ENCODE results near the gene SLC10A7. TPM values are rescaled to one million over a fixed set of nuclear protein-coding genes. Genes with fewer than 3 reads are reported as not detected.

The SLC10A7 gene
- total and polyA plus RNA-seq, 2 of the 8 experiments (the other 6 are each of a cell fraction or from before 2014, with no cell fraction given): 2.5 to 2.9 TPM

DNA sequence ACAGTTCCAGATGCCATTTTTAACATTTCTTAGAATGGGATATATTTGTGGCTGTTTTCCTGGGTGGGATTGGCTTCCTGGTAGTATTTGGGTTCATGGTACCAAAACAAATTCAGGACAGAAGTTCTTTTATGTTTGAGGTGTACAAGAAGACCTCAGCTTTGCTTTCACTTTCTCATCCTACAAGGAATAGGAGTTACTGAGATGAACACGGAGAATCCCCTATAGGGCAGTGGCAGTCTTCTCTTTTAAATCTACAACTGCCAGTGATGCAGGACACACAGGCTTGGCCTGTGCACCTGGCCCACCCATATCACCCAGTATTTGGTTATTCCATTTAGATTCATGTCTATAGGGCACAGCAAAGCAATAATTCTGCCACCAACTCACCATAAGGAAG is 35.2 kb downstream of the SLC10A7 start (continued):
- TF ChIP-seq, protein P1, sequence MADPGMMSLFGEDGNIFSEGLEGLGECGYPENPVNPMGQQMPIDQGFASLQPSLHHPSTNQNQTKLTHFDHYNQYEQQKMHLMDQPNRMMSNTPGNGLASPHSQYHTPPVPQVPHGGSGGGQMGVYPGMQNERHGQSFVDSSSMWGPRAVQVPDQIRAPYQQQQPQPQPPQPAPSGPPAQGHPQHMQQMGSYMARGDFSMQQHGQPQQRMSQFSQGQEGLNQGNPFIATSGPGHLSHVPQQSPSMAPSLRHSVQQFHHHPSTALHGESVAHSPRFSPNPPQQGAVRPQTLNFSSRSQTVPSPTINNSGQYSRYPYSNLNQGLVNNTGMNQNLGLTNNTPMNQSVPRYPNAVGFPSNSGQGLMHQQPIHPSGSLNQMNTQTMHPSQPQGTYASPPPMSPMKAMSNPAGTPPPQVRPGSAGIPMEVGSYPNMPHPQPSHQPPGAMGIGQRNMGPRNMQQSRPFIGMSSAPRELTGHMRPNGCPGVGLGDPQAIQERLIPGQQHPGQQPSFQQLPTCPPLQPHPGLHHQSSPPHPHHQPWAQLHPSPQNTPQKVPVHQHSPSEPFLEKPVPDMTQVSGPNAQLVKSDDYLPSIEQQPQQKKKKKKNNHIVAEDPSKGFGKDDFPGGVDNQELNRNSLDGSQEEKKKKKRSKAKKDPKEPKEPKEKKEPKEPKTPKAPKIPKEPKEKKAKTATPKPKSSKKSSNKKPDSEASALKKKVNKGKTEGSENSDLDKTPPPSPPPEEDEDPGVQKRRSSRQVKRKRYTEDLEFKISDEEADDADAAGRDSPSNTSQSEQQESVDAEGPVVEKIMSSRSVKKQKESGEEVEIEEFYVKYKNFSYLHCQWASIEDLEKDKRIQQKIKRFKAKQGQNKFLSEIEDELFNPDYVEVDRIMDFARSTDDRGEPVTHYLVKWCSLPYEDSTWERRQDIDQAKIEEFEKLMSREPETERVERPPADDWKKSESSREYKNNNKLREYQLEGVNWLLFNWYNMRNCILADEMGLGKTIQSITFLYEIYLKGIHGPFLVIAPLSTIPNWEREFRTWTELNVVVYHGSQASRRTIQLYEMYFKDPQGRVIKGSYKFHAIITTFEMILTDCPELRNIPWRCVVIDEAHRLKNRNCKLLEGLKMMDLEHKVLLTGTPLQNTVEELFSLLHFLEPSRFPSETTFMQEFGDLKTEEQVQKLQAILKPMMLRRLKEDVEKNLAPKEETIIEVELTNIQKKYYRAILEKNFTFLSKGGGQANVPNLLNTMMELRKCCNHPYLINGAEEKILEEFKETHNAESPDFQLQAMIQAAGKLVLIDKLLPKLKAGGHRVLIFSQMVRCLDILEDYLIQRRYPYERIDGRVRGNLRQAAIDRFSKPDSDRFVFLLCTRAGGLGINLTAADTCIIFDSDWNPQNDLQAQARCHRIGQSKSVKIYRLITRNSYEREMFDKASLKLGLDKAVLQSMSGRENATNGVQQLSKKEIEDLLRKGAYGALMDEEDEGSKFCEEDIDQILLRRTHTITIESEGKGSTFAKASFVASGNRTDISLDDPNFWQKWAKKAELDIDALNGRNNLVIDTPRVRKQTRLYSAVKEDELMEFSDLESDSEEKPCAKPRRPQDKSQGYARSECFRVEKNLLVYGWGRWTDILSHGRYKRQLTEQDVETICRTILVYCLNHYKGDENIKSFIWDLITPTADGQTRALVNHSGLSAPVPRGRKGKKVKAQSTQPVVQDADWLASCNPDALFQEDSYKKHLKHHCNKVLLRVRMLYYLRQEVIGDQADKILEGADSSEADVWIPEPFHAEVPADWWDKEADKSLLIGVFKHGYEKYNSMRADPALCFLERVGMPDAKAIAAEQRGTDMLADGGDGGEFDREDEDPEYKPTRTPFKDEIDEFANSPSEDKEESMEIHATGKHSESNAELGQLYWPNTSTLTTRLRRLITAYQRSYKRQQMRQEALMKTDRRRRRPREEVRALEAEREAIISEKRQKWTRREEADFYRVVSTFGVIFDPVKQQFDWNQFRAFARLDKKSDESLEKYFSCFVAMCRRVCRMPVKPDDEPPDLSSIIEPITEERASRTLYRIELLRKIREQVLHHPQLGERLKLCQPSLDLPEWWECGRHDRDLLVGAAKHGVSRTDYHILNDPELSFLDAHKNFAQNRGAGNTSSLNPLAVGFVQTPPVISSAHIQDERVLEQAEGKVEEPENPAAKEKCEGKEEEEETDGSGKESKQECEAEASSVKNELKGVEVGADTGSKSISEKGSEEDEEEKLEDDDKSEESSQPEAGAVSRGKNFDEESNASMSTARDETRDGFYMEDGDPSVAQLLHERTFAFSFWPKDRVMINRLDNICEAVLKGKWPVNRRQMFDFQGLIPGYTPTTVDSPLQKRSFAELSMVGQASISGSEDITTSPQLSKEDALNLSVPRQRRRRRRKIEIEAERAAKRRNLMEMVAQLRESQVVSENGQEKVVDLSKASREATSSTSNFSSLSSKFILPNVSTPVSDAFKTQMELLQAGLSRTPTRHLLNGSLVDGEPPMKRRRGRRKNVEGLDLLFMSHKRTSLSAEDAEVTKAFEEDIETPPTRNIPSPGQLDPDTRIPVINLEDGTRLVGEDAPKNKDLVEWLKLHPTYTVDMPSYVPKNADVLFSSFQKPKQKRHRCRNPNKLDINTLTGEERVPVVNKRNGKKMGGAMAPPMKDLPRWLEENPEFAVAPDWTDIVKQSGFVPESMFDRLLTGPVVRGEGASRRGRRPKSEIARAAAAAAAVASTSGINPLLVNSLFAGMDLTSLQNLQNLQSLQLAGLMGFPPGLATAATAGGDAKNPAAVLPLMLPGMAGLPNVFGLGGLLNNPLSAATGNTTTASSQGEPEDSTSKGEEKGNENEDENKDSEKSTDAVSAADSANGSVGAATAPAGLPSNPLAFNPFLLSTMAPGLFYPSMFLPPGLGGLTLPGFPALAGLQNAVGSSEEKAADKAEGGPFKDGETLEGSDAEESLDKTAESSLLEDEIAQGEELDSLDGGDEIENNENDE (IDR thresholded peaks at IDR 0.05; ENCODE audit: insufficient replicate concordance, low read length): no peak
- TF ChIP-seq NRF1 (IDR thresholded peaks at IDR 0.05; ENCODE audit: low read depth, low read length) (no peak), TAF1 (IDR thresholded peaks at IDR 0.05; ENCODE audit: low read depth, low read length) (no peak), SIX5 (IDR thresholded peaks at IDR 0.05; ENCODE audit: low read depth, low read length) (no peak), RNF2 (IDR thresholded peaks at IDR 0.05; ENCODE audit: borderline replicate concordance, low read depth, low read length, missing control alignments, poor library complexity, severe bottlenecking) (no peak), POLR2A (IDR thresholded peaks at IDR 0.05; ENCODE audit: control extremely low read depth in 1 of 2, low read depth in 2 of 2, low read length in 2 of 2) (no peak), CHD2 (IDR thresholded peaks at IDR 0.05; ENCODE audit: low read length) (no peak), TEAD4 (IDR thresholded peaks at IDR 0.05; ENCODE audit: low read depth, low read length) (no peak), TAF7 (optimal IDR thresholded peaks at IDR 0.05; ENCODE audit: borderline replicate concordance, low read depth, low read length) (no peak)
